GM23338 (cell line): ENCODE data around the gene VIPR1. TPM values are rescaled to one million over a fixed set of nuclear protein-coding genes. Genes with fewer than 3 reads are reported as not detected.

Experiments used
- ATAC-seq: fragments of 200-7000 bp; cut with Tn5 transposase; 3 replicates; pipeline ENCODE4 v1.9.1; 2020
- DNase-seq: peaks from one replicate; pipeline ENCODE4 v3.0.0-alpha.2; 2015; ENCODE audit warnings: low spot score
- H2AFZ ChIP-seq: fragments of 200-600 bp; sonication (generic); 2 replicates; pipeline ENCODE4 v1.8.0; 2016; ENCODE audit warnings: antibody characterized with exemption, mild to moderate bottlenecking, moderate library complexity
- H3F3A ChIP-seq: fragments of 200-600 bp; sonication (generic); replicated peaks from 2 replicates; pipeline ENCODE4 v1.8.0; 2017; ENCODE audit warnings: antibody characterized with exemption, mixed run types, low read depth
- H3K27ac ChIP-seq: fragments of 200-600 bp; sonication (generic); 2 replicates; pipeline ENCODE4 v1.6.1; 2016; ENCODE audit warnings: low read depth
- H3K27me3 ChIP-seq: fragments of 200-600 bp; sonication (generic); 2 replicates; pipeline ENCODE4 v1.8.0; 2016; ENCODE audit warnings: mild to moderate bottlenecking, mixed run types, moderate library complexity; ENCODE audit not compliant: insufficient read depth
- H3K36me3 ChIP-seq: fragments of 200-600 bp; sonication (generic); 2 replicates; pipeline ENCODE4 v1.8.0; 2016; ENCODE audit warnings: mild to moderate bottlenecking; ENCODE audit not compliant: insufficient read depth
- H3K4me1 ChIP-seq: fragments of 200-600 bp; sonication (generic); 2 replicates; pipeline ENCODE4 v1.8.0; 2016; ENCODE audit warnings: mild to moderate bottlenecking, moderate library complexity; ENCODE audit not compliant: insufficient read depth
- H3K4me2 ChIP-seq: fragments of 200-600 bp; sonication (generic); 2 replicates; pipeline ENCODE4 v1.7.1; 2017; ENCODE audit warnings: mixed run types
- H3K4me3 ChIP-seq: fragments of 200-600 bp; sonication (generic); 2 replicates; pipeline ENCODE4 v1.6.1; 2016; ENCODE audit warnings: mixed run types
- H3K79me2 ChIP-seq: fragments of 200-600 bp; sonication (generic); replicated peaks from 2 replicates; pipeline ENCODE4 v1.8.0; 2017; ENCODE audit warnings: mild to moderate bottlenecking; ENCODE audit not compliant: insufficient read depth
- H3K9me2 ChIP-seq: fragments of 200-600 bp; sonication (generic); 2 replicates; pipeline ENCODE4 v1.8.0; 2017; ENCODE audit not compliant: insufficient read depth
- H4K20me1 ChIP-seq: fragments of 200-600 bp; sonication (generic); replicated peaks from 2 replicates; pipeline ENCODE4 v1.8.0; 2017; ENCODE audit warnings: mild to moderate bottlenecking; ENCODE audit not compliant: insufficient read depth
- H3K27ac Mint-ChIP-seq: 2 replicates; pipeline ENCODE4 v1.8.0; 2020; ENCODE audit warnings: inconsistent platforms, mild to moderate bottlenecking, moderate library complexity, mixed read lengths
- H3K27me3 Mint-ChIP-seq: 3 replicates; pipeline ENCODE4 v1.8.0; 2022; ENCODE audit warnings: low read depth, mild to moderate bottlenecking, moderate library complexity, mixed read lengths, inconsistent platforms; ENCODE audit not compliant: insufficient read depth, poor library complexity
- H3K36me3 Mint-ChIP-seq: 3 replicates; pipeline ENCODE4 v1.8.0; 2021; ENCODE audit warnings: low read depth, mild to moderate bottlenecking, inconsistent platforms, moderate library complexity, mixed read lengths
- H3K4me1 Mint-ChIP-seq: 3 replicates; pipeline ENCODE4 v1.8.0; 2020; ENCODE audit warnings: mild to moderate bottlenecking, inconsistent platforms, mixed read lengths
- H3K4me3 Mint-ChIP-seq: 3 replicates; pipeline ENCODE4 v1.8.0; 2021; ENCODE audit warnings: moderate library complexity, mild to moderate bottlenecking, inconsistent platforms, mixed read lengths
- H3K9me3 Mint-ChIP-seq: 3 replicates; pipeline ENCODE4 v1.8.0; 2020; ENCODE audit warnings: moderate library complexity, mild to moderate bottlenecking, inconsistent platforms, mixed read lengths
- CREB1 ChIP-seq: fragments of 250-450 bp; sonication (Bioruptor Pico); IDR thresholded peaks from 2 replicates; pipeline ENCODE4 v1.5.0; 2020; ENCODE audit warnings: low read depth, mild to moderate bottlenecking, moderate library complexity
- NANOG ChIP-seq: IDR thresholded peaks from 2 replicates; pipeline ENCODE4 v1.6.1; 2016; ENCODE audit warnings: antibody characterized with exemption, borderline replicate concordance
- POLR2AphosphoS5 ChIP-seq: IDR thresholded peaks from 2 replicates; pipeline ENCODE4 v1.6.1; 2016; ENCODE audit warnings: antibody characterized with exemption, low read depth
- ZNF114 ChIP-seq: fragments of 250-450 bp; sonication (Bioruptor Pico); IDR thresholded peaks from 2 replicates; pipeline ENCODE4 v1.5.0; 2020; ENCODE audit warnings: mild to moderate bottlenecking, moderate library complexity
- ZNF331 ChIP-seq: fragments of 250-450 bp; sonication (Bioruptor Pico); IDR thresholded peaks from 2 replicates; pipeline ENCODE4 v1.5.0; 2020; ENCODE audit warnings: low read depth, mild to moderate bottlenecking, moderate library complexity
- ZNF462 ChIP-seq: fragments of 250-450 bp; sonication (Bioruptor Pico); IDR thresholded peaks from 2 replicates; pipeline ENCODE4 v1.5.0; 2020; ENCODE audit warnings: mild to moderate bottlenecking, moderate library complexity
- polyA plus RNA-seq: library from polyadenylated mRNA; unstranded; fragments of >200 nt; fragmentation: Nextera tagmentation; extraction: Ambion mirVana; gene quantifications from 2 replicates; pipeline ENCODE4 v1.2.1, GENCODE V29; 2016
- total RNA-seq: library from RNA; depleted of rRNA; stranded (reverse); fragments of >200 nt; shearing (Covaris generic); gene quantifications from 2 replicates; pipeline ENCODE4 v1.2.3, GENCODE V29; 2014

The VIPR1 gene
- total and polyA plus RNA-seq, 2 experiments from 2014 or later = 6.3 to 19.3 TPM

GRCh38 chr3:42478830-42479229, 23.6 kb upstream of the VIPR1 start:
- H3K4me1 Mint-ChIP-seq = no peaks in the 10 kb centered on the region; the same call in 2 of the 3 replicates
- no peak for TF ChIP-seq POLR2AphosphoS5
- no peak for TF ChIP-seq ZNF114
- TF ChIP-seq NANOG = no peak
- no peak for TF ChIP-seq ZNF331 (CRISPR knock-in tag)
- TF ChIP-seq ZNF462 (CRISPR knock-in tag) = no peak
- TF ChIP-seq CREB1 (CRISPR knock-in tag) = no peak
- no peaks in the 10 kb centered on the region for H3K4me1 ChIP-seq

More at GRCh38 chr3:42478830-42479229, 23.6 kb upstream of the VIPR1 start:
- Histone ChIP-seq H3K27ac (no peak overlapping the region), H3K79me2 (no peaks in the 10 kb centered on the region), H3F3A (no peaks in the 10 kb centered on the region), H3K36me3 (0 out of 2 replicates have a peak, but pooled peaks cover 4% of the 10 kb centered on the region), H3K9me2 (0 out of 2 replicates have a peak, but pooled peaks cover 4% of the 10 kb centered on the region), H2AFZ (no peak overlapping the region), H3K4me2 (no peak overlapping the region), H3K27me3 (no peaks in the 10 kb centered on the region), H4K20me1 (no peaks in the 10 kb centered on the region), H3K4me3 (no peak overlapping the region)
- 0 out of 3 replicates have a peak, but pooled peaks cover 7% of the 10 kb centered on the region for H3K36me3 Mint-ChIP-seq
- H3K9me3 Mint-ChIP-seq = peaks cover 27% of the 10 kb centered on the region; the same call in 2 of the 3 replicates
- H3K27ac Mint-ChIP-seq = no peak overlapping the region
- DNase-seq = no peak
- no peak overlapping the region for H3K4me3 Mint-ChIP-seq
- ATAC-seq = no peak
- no peaks in the 10 kb centered on the region for H3K27me3 Mint-ChIP-seq
